Breast epithelium (tissue), 3 donors: Measurements from ENCODE around the gene LHX6.

Experiments
- POLR2AphosphoS5 ChIP-seq, 3 donors: sonication (generic); formaldehyde crosslinking; IDR thresholded peaks; one replicate each; pipeline ENCODE4 v1.6.1; 2017; ENCODE audit warnings: antibody characterized with exemption in 3 of 3
- TF ChIP-seq, protein P1 (sequence below), 3 donors: fragments of 450-650 bp; IDR thresholded peaks; one replicate each; pipeline ENCODE4 v1.5.1; 2016 to 2017; ENCODE audit warnings: antibody characterized with exemption in 3 of 3, mild to moderate bottlenecking in 3 of 3, moderate library complexity in 3 of 3

DNA sequence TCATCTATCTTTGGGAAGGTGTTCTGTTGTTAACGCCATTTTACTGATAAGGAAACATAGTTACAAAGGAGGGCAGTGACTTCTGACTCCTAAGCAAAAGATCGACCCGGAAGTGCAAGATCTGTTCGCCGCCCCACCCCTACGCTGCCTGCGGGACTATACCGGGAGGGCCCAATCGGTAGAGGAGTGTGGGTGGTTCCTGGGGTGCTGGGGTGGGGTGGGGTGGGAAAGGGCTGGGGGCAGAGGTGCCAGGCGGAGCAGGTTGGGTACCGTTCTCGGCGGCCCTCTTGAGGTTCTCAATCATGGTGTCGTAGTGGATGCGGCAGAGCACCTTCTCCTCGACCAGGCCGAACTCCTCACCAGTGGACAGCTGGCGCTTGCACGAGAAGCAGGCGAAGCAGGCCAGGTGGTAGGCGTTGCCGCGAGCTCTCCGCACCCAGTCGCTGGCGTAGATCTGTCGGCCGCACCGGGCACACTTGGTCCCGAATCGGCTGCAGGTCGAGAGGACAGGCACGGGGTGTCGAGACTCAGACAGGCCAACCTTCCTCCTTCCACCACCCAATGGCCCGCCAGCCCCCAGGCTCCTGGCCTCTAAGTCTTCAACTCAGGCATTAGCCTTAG is 11.8 kb downstream of the LHX6 start:
- TF ChIP-seq POLR2AphosphoS5 (IDR thresholded peaks at IDR 0.05), result no peak
- TF ChIP-seq, protein P1, sequence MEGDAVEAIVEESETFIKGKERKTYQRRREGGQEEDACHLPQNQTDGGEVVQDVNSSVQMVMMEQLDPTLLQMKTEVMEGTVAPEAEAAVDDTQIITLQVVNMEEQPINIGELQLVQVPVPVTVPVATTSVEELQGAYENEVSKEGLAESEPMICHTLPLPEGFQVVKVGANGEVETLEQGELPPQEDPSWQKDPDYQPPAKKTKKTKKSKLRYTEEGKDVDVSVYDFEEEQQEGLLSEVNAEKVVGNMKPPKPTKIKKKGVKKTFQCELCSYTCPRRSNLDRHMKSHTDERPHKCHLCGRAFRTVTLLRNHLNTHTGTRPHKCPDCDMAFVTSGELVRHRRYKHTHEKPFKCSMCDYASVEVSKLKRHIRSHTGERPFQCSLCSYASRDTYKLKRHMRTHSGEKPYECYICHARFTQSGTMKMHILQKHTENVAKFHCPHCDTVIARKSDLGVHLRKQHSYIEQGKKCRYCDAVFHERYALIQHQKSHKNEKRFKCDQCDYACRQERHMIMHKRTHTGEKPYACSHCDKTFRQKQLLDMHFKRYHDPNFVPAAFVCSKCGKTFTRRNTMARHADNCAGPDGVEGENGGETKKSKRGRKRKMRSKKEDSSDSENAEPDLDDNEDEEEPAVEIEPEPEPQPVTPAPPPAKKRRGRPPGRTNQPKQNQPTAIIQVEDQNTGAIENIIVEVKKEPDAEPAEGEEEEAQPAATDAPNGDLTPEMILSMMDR (IDR thresholded peaks at IDR 0.05), result no peak
